Uterus (tissue), 4 donors: ENCODE measurements around the gene THAP4. TPM values are rescaled to one million over a fixed set of nuclear protein-coding genes. Genes with fewer than 3 reads are reported as not detected.

Experiments
- DNase-seq, 2 donors: peaks; one replicate each; pipeline ENCODE4 v3.0.0-alpha.2; 2019 to 2020
- H3K27ac ChIP-seq, 2 donors: fragments of 200-600 bp; sonication (generic); 1 replicate in 1 of 2; 2 replicates in 1 of 2; pipeline ENCODE4 v1.5.1; 2016 to 2018
- H3K27me3 ChIP-seq, 2 donors: fragments of 200-600 bp; sonication (generic); one replicate each; pipeline ENCODE4 v1.5.1; 2018 to 2019; ENCODE audit warnings: control low read depth in 1 of 2
- H3K36me3 ChIP-seq, 2 donors: fragments of 200-600 bp; sonication (generic); one replicate each; pipeline ENCODE4 v1.5.1; 2019; ENCODE audit warnings: control low read depth in 1 of 2
- H3K4me1 ChIP-seq, 2 donors: fragments of 200-600 bp; sonication (generic); one replicate each; pipeline ENCODE4 v1.5.1; 2018 to 2019; ENCODE audit warnings: control low read depth in 1 of 2
- H3K4me3 ChIP-seq, 2 donors: fragments of 200-600 bp; sonication (generic); 1 replicate in 1 of 2; 2 replicates in 1 of 2; pipeline ENCODE4 v1.5.1; 2018 to 2019; ENCODE audit warnings: mild to moderate bottlenecking in 1 of 2
- H3K9me3 ChIP-seq, 2 donors: fragments of 200-600 bp; sonication (generic); one replicate each; pipeline ENCODE4 v1.5.1; 2019; ENCODE audit warnings: control low read depth in 1 of 2
- CTCF ChIP-seq, 4 experiments: fragments of 200-600 bp in 2 of 4; fragments of 450-650 bp in 2 of 4; sonication (generic) in 2 of 4; IDR thresholded peaks; one replicate each; pipeline ENCODE4 v1.5.1; 2016 to 2019; ENCODE audit warnings: antibody characterized with exemption in 4 of 4, mild to moderate bottlenecking in 2 of 4, moderate library complexity in 1 of 4
- POLR2A ChIP-seq, 2 donors: fragments of 450-650 bp; IDR thresholded peaks; one replicate each; pipeline ENCODE4 v1.6.1; 2016; ENCODE audit warnings: antibody characterized with exemption in 2 of 2, mild to moderate bottlenecking in 1 of 2, moderate library complexity in 1 of 2
- intact Hi-C: fragments of 100-400 bp; cut with DNase I; formaldehyde crosslinking; loops from one replicate; pipeline ENCODE4 v1.15.1; 2023; ENCODE audit warnings: low total_unique reads
- total RNA-seq, 4 donors: library from RNA; depleted of rRNA in 3 of 4; stranded (reverse); fragments of >200 nt in 3 of 4; gene quantifications; one replicate each; pipeline versions ENCODE4 v1.1.0 to v1.2.4, GENCODE V29; 2014 to 2023
- donor health status: DM: yes; HTN: yes; CAD: no.

The THAP4 gene
- total RNA-seq, 4 donors from 2014 or later: 21.2 to 42.7 (median 28.9) TPM

DNA sequence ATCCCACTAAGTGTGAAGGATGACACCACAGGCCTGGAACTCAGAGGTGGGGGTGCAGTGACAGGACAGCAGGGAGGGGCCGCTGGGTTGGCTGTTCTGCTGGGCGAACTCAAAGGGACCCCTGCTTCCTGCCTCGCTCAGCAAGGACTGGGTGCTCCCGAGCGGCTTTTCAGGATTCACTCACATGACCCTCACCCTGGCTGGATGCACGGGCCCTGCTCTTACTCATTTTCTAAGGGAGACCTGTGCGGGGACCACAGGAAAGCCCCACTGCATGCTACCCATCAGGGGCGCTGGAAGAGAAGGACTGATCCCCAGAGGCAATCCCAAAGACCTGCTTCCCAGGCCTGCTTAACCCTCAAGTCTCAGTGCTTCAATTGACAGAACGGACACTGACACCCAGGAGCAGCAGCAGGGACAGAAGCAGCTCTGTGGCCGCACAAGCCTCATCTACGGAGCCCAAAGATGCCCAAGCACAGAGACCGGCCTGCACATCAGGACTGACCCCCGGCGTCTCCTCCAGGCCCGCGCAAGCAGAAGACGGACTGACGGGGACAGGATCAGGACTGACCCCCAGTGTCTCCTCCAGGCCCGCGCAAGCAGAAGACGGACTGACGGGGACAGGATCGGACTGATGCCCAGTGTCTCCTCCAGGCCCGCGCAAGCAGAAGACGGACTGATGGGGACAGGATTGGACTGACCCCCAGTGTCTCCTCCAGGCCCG is 29.6 kb downstream of the THAP4 start:
- no peaks in the 10 kb centered on the region for H3K9me3 ChIP-seq
- no peaks in the 10 kb centered on the region for H3K36me3 ChIP-seq
- H3K4me1 ChIP-seq: no peaks in the 10 kb centered on the region
- no peak overlapping the region for H3K4me3 ChIP-seq
- intact Hi-C loops: no loop called here
- no peaks in the 10 kb centered on the region for H3K27me3 ChIP-seq
- no peak for DNase-seq
- H3K27ac ChIP-seq: no peak overlapping the region
- TF ChIP-seq POLR2A (IDR thresholded peaks at IDR 0.05) (no peak), CTCF (IDR thresholded peaks at IDR 0.05) (no peak)

DNA sequence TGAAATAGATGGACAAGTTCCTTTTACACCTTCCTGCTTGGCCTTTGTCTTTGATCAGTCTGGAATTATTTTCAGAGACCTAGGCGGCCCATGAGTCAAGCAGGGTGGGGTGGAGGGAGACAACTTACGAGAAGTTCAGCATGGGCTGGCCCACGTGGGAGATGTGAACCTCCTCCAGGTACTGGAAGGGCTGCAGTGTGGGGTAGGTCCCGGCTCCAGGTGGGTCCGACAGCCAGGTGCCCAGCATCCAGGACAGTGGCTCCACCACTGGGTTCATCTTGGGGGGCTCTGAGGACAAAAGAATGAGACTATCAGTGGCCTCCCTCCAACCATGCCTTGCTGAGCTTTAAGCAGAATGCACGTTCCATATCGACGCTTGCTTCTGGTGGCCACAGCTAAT is 30.8 kb downstream of the THAP4 start:
- no peaks in the 10 kb centered on the region for H3K36me3 ChIP-seq

GRCh38 chr2:241603686-241604085 is 33.3 kb downstream of the THAP4 start:
- no peaks in the 10 kb centered on the region for H3K4me1 ChIP-seq
- no peak overlapping the region for H3K27ac ChIP-seq
- H3K36me3 ChIP-seq: no peaks in the 10 kb centered on the region
- no peak for DNase-seq
- H3K27me3 ChIP-seq: no peaks in the 10 kb centered on the region
- TF ChIP-seq CTCF (IDR thresholded peaks at IDR 0.05) (no peak), POLR2A (IDR thresholded peaks at IDR 0.05) (no peak)
- no peak overlapping the region for H3K4me3 ChIP-seq
- intact Hi-C loops: no loop called here
- H3K9me3 ChIP-seq: no peaks in the 10 kb centered on the region

More for the DNA sequence above, 30.8 kb downstream of the THAP4 start:
- H3K4me3 ChIP-seq: no peak overlapping the region
- TF ChIP-seq CTCF (IDR thresholded peaks at IDR 0.05) (no peak), POLR2A (IDR thresholded peaks at IDR 0.05) (no peak)
- no peak overlapping the region for H3K27ac ChIP-seq
- no peaks in the 10 kb centered on the region for H3K27me3 ChIP-seq
- no peak for DNase-seq
- H3K4me1 ChIP-seq: no peaks in the 10 kb centered on the region
- H3K9me3 ChIP-seq: no peaks in the 10 kb centered on the region
- intact Hi-C loops: no loop called here

- no peak for DNase-seq
- Histone ChIP-seq H3K27me3 (no peaks in the 10 kb centered on the region), H3K36me3 (no peaks in the 10 kb centered on the region), H3K4me1 (no peaks in the 10 kb centered on the region), H3K4me3 (no peak overlapping the region), H3K9me3 (no peaks in the 10 kb centered on the region), H3K27ac (no peak overlapping the region)
- TF ChIP-seq CTCF (IDR thresholded peaks at IDR 0.05) (no peak), POLR2A (IDR thresholded peaks at IDR 0.05) (no peak)
- intact Hi-C loops: no loop called here
These were observed 34.2 kb downstream of the THAP4 start for GRCh38 chr2:241602720-241603119.

DNA sequence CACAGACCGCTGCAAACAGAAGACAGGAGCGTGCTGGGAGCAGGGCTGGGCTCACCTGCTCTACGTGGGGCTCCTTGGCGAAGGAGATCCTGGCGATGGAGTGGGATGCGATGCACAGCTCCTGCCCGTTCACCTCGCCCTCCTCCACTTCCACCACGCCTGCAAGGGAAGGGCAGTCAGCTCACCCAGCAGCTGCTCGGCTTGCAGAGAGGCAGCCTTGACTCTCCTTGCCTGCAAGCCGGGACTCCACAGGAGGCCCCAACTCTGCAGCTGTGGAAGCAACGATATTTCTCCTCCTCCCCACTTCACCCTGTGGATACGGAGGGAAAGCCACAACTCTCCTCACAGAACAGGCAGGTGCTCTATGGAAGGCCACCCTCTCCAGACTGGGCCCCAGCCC is 35.1 kb downstream of the THAP4 start:
- no peaks in the 10 kb centered on the region for H3K9me3 ChIP-seq
- no peak overlapping the region for H3K4me3 ChIP-seq
- intact Hi-C loops: no loop called here
- no peaks in the 10 kb centered on the region for H3K27me3 ChIP-seq
- no peak for DNase-seq
- no peaks in the 10 kb centered on the region for H3K4me1 ChIP-seq
- TF ChIP-seq POLR2A (IDR thresholded peaks at IDR 0.05) (no peak), CTCF (IDR thresholded peaks at IDR 0.05) (no peak)
- no peak overlapping the region for H3K27ac ChIP-seq
- H3K36me3 ChIP-seq: no peaks in the 10 kb centered on the region
